ENCODE measurements around the gene KCNN3. TPM values are rescaled to one million over a fixed set of nuclear protein-coding genes. Genes with fewer than 3 reads are reported as not detected.
"Not testable (repeated sequence)": the region's sequence is repeated elsewhere in the genome, so short reads cannot be mapped to it uniquely, and the experiment has no call there.

Gene KCNN3
- total RNA-seq, 1 experiment from 2014 or later: 0.03 TPM

DNA sequence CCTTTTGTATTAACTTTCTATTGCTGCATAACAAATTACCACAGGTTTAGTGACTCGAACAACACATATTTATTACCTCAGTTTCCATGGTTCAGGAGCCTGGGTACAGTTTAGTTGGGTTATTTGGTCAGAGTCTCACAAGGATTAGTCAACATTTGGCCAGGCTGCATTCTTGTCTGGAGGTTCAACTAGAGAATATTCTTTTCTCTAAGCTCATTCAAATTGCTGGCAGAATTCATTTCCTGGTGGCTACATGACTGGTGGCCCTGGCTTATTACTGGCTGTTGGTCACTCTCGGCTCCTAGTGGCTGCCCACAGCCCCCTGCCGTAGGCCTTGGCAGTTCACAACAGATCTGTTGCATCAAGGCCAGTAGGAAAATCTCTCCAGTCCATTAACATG, 181.0 kb downstream of the KCNN3 start:
- in situ Hi-C loops (cut with HindIII; ENCODE audit: low pct_unique_long_range_greater_than_20kb, low sequenced_read_pairs): no loop called here
- peak; percentile 21 for DNase-seq (ENCODE audit: low read depth, low spot score)

DNA sequence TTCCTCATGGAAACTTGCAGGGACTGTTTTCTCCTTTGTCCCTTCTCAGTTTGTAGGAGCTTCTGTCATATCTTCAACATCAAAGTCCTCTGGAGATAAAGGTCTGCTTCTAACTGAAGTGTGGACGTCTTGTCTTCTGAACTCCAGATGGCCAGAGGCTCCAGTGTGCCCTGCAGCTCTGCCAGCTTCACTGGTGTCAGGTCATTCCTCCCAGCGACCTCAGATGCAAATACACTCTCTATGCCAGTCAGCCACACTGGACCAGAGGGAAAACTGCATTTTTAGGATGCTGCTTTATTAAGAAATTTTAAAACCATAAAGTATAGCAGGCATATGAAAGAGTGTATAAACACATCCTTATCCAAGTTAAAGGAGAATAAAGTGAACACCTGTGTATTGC, 183.6 kb downstream of the KCNN3 start:
- in situ Hi-C loops (cut with HindIII; ENCODE audit: low pct_unique_long_range_greater_than_20kb, low sequenced_read_pairs): no loop called here

DNA sequence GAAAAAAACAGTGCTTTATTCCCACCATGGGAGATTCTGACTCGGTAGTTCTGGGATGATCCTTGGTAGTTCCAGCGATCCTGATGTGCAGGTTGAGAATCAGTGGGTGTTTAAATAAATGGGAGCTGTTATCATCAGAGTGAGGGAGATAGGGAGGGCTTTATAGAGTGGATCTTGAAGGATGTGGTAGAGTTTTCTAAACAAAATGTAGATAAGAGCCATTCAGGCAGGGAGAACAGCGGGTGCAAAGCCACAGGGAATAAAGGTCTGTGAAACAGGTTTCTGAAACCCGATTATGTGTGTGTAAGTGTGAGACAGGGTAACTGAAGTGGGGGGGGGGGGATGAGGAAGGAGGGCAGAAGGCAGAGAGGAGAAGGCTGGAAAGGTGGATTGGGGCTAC, 186.3 kb downstream of the KCNN3 start:
- no peak for DNase-seq (ENCODE audit: low read depth, low spot score)
- in situ Hi-C loops (cut with HindIII; ENCODE audit: low pct_unique_long_range_greater_than_20kb, low sequenced_read_pairs): no loop called here

More for the DNA sequence above, 183.6 kb downstream of the KCNN3 start:
- no peak for DNase-seq (ENCODE audit: low read depth, low spot score)

DNA sequence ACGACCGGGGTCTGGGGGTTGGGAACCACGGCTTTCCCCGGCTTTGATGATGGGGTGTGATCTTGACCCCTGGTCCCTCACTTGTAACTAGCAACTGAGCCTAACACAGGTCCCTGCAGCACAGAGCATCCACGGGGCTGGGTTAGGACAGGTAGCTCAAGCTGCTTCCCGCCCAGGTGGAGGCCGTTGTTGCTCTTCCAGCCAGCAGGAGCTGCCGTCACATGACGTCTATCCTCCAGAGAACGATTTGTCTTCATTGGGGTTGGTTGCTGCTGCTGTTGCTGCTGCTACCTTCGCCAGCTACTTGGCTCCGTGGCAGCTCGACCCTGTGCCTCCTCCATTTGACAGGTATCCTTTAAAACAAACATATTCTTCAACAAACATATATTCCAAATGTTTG, 187.8 kb downstream of the KCNN3 start:
- in situ Hi-C loops (cut with HindIII; ENCODE audit: low pct_unique_long_range_greater_than_20kb, low sequenced_read_pairs): no loop called here
- DNase-seq (ENCODE audit: low read depth, low spot score): no peak

DNA sequence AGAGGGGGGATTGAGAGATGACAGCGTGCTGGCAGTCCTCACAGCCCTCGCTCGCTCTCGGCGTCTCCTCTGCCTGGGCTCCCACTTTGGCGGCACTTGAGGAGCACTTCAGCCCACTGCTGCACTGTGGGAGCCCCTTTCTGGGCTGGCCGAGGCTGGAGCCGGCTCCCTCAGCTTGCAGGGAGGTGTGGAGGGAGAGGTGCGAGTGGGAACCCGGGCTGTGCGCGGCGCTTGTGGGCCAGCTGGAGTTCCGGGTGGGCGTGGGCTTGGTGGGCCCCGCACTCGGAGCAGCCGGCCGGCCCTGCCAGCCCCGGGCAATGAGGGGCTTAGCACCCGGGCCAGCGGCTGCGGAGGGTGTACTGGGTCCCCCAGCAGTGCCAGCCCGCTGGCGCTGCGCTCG, 192.2 kb downstream of the KCNN3 start:
- DNase-seq (ENCODE audit: low read depth, low spot score); in situ Hi-C loops (cut with HindIII; ENCODE audit: low pct_unique_long_range_greater_than_20kb, low sequenced_read_pairs): not testable (repeated sequence)

DNA sequence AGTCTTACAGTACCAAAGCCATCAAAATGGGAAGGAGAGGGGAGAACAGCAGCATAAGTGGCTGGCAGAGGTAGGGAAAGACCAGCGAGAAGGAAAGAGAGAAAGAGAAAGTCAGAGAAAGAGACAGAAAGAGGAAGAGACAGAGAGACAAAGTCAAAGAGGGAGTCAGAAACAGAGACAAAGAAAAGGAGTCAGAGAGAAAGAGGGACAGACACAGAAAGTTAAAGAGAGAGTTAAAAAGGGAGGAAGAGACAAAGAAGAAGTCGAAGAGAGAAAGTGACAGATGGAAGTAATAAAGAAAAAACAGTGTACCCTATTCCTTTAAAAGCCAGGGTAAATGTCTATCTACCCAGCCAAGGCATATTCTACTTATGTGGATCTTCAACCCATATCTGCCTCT, 193.2 kb downstream of the KCNN3 start:
- in situ Hi-C loops (cut with HindIII; ENCODE audit: low pct_unique_long_range_greater_than_20kb, low sequenced_read_pairs); DNase-seq (ENCODE audit: low read depth, low spot score): not testable (repeated sequence)

DNA sequence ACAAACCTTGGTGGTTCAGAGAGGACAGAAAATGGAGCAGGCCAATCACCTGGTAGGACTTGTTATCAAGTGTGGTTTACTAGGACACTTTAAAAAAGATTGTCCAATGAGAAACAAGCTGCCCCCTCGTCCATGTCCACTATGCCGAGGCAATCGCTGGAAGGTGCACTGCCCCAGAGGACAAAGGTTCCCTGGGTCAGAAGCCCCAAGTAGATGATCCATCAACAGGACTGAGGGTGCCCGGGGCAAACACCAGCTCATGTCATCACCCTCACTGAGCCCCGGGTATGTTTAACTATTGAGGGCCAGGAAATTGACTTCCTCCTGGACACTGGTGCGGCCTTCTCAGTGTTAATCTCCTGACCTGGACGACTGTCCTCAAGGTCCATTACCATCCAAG, 195.6 kb downstream of the KCNN3 start:
- in situ Hi-C loops (cut with HindIII; ENCODE audit: low pct_unique_long_range_greater_than_20kb, low sequenced_read_pairs): not testable (repeated sequence)

DNA sequence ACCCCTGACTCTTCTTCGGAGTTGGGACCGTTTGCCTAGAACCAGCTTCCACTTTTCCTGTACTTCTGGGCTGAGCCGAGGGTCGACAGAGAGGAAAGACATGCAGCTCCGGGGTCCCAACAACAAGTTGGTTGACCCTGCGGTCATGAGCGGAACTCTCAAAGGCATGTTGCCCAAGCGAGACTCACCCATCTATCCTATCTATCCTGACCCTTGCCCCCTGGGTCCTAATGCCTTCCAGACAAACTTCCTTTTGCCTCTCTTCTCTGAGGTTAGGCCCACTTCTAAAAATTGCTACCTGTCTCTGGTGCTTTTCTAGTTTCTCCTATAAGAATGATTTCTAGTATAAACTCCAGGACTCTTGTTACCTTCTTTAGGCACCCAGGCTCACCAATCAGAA, 197.8 kb downstream of the KCNN3 start:
- in situ Hi-C loops (cut with HindIII; ENCODE audit: low pct_unique_long_range_greater_than_20kb, low sequenced_read_pairs); DNase-seq (ENCODE audit: low read depth, low spot score): not testable (repeated sequence)

More for the DNA sequence above, 195.6 kb downstream of the KCNN3 start:
- not testable (repeated sequence) for DNase-seq (ENCODE audit: low read depth, low spot score)

DNA sequence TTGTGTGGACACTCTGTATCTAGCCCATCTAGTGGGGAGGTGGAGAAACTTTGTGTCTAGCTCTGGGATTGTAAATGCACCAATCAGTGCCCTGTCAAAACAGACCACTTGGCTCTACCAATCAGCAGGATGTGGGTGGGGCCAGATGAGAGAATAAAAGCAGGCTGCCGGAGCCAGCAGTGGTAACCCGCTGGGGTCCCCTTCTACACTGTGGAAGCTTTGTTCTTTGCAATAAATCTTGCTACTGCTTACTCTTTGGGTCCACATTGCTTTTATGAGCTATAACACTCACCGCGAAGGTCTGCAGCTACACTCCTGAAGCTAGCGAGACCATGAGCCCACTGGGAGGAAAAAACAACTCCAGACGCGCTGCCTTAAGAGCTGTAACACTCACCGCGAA, 198.7 kb downstream of the KCNN3 start:
- in situ Hi-C loops (cut with HindIII; ENCODE audit: low pct_unique_long_range_greater_than_20kb, low sequenced_read_pairs); DNase-seq (ENCODE audit: low read depth, low spot score): not testable (repeated sequence)

DNA sequence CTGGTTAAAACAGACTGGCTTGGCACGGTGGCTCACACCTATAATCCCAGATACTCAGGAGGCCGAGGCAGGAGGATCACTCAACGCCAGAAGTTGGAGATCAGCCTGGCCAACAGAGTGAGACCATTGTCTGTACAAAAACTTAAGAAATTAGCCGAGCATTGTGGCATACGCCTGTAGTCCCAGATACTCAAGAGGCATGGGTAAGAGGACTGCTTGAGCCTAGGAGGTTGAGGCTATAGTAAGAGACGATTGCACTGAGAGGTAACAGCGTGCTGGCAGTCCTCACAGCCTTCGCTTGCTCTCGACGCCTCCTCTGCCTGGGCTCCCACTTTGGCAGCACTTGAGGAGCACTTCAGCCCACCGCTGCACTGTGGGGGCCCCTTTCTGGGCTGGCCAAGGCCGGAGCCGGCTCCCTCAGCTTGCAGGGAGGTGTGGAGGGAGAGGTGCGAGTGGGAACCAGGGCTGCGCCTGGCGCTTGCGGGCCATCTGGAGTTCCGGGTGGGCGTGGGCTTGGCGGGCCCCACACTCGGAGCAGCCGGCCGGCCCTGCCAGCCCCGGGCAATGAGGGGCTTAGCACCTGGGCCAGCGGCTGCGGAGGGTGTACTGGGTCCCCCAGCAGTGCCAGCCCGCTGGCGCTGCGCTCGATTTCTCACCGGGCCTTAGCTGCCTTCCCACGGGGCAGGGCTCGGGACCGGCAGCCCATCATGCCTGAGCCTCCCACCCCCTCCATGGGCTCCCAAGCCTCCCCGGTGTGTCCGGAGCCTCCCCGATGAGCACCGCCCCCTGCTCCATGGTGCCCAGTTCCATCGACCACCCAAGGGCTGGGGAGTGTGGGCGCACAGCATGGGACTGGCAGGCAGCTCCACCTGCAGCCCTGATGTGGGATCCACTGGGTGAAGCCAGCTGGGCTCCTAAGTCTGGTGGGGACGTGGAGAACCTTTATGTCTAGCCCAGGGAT, 199.5 kb downstream of the KCNN3 start:
- DNase-seq (ENCODE audit: low read depth, low spot score); in situ Hi-C loops (cut with HindIII; ENCODE audit: low pct_unique_long_range_greater_than_20kb, low sequenced_read_pairs): not testable (repeated sequence)

DNA sequence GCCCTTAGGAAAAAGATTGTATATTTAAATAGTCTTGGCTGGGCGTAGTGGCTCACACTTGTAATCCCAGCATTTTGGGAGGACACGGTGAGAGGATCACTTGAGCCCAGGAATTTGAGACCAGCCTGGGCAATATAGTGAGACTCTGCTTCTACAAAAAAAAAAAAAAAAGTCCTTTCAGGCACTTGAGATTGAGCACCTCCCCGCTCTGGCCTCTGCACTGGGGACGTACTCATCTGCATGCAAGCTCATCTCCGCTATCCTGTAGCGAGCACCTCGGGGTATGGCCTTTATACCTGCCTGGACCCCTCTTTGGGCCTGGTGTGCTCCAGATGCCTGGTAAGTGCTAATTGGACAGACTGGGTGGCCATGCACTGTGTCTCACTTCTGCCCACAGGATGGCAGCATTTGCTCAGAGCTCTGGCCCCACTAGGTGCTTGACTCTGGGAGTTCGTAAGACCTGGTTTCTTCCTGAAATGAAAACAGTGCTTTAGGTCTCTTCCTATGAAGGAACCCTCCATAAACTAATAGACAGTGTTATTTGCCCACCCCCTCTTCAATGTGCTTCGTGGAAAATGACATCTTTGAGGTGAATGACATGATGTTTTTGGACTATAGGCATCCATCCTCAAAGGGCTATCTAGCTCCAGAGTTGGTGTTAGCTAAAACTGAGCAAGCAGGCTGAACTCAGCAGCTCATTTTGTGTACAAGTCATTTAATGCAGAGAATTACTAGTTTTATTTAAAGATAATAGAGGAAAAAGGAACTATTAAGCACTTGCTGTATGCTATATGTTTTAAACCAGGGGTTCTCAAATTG, 200.4 kb downstream of the KCNN3 start:
- in situ Hi-C loops (cut with HindIII; ENCODE audit: low pct_unique_long_range_greater_than_20kb, low sequenced_read_pairs): no loop called here
- DNase-seq (ENCODE audit: low read depth, low spot score): peak; percentile 91

DNA sequence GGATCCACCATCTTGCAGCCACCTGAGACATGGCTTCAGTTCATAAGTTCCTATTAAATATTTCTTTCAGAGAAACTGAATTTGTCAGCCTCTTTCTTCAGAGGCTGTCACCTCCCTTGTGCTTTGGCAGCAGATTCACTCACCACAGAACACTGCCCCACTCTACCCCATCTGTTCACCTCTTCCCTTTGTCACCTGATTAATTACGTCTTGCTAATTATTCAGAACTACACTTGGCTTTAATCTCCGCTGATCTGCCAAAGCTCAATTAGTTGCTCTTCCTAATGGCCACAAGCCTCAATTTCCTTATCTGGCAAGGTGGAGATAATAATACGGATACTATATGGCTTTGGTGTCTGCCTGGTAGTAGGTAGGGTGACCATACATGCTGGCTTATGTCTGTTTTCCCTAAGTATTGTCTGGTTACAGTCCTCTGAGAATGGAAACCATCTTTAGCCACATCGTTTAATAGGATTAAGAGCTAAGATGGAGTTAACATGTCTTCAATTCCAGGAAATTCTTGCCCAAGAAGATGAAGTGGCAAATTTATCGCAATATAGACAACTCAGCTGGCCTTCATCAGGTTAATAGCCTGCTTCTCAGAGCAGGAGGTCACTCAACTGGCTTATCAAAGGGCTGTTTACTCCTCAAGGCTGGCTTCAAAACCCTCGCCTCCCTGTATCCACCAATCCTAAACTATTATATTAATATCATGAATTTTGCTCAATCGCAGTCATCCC, 203.9 kb downstream of the KCNN3 start:
- no peak for DNase-seq (ENCODE audit: low read depth, low spot score)
- in situ Hi-C loops (cut with HindIII; ENCODE audit: low pct_unique_long_range_greater_than_20kb, low sequenced_read_pairs): no loop called here

DNA sequence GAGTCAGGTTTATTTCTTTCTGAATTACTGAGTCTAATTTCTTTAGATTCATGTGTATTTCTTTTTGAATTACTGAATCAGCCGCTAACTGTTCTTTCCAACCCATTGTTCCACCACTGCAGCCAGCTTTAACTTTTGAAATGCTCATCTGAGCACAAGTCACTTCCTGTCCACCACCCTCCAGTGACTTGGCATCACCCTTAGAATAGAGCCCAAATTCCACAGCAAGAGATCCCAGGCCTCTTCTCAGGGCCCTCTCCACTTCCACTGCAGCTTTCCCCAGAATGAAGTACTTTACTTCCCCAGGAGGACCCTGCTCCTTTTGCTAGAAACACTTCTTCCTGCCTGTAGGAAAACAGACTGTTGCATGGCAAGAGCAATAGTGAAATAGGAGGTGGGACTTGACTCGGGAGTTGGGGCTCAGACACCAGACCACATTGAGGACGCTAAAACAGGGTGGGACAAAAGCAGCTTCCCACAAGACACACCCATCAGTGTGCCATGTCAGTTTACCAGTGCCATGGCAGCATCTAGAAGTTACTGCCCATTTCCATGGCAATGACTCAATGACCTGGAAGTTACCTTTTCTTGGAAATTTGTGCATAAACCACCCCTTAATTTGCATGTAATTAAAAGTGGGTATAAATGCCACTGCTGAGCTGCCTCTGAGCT, 205.6 kb downstream of the KCNN3 start:
- no peak for DNase-seq (ENCODE audit: low read depth, low spot score)
- in situ Hi-C loops (cut with HindIII; ENCODE audit: low pct_unique_long_range_greater_than_20kb, low sequenced_read_pairs): no loop called here

DNA sequence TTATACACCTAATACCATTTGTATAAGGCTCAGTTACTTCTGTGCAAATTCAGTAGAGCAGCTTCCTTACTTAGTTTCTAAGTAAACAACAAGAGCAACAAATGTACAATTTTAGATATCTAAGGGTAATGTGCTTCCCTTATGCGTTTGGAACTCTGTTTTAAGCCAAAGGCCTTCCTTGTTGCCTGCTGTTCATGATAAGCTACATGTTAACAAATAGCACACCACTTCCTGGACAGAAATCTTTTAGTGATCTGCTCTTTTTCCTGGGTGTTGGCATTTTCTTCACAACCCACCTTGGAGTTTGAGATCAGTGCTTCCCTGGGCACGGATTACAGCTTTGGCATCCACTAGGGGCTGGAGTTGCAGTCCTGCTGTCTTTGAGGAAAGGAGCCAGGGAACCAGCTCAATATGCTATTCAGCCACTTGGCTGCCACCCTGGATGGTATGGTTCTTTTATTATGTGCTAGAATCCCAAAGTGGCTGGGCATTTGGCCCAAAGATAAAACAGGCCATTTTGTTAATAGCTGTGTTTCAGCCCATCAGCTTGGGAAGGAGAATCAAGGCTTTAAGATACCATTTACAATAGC, 206.5 kb downstream of the KCNN3 start:
- DNase-seq (ENCODE audit: low read depth, low spot score): peak; percentile 60
- in situ Hi-C loops (cut with HindIII; ENCODE audit: low pct_unique_long_range_greater_than_20kb, low sequenced_read_pairs): no loop called here

DNA sequence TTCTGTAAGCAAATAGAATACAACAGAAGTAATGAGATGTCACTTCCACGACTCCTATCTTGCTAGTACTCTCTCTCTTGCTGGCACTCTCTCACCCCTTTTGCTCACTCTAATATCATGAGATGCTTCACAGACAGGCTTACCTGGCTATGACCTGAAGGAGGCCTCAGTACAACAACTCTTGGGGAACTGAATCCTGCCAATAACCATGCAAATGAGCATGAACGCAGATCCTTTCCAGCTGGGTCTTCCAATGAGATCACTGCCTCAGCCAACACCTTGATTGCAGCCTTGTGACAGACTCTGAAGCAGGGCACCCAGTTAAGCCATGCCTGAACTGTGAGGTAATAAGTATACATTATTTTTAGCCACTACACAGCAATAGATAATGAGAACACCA, 209.0 kb downstream of the KCNN3 start:
- in situ Hi-C loops (cut with HindIII; ENCODE audit: low pct_unique_long_range_greater_than_20kb, low sequenced_read_pairs): no loop called here
- DNase-seq (ENCODE audit: low read depth, low spot score): no peak

DNA sequence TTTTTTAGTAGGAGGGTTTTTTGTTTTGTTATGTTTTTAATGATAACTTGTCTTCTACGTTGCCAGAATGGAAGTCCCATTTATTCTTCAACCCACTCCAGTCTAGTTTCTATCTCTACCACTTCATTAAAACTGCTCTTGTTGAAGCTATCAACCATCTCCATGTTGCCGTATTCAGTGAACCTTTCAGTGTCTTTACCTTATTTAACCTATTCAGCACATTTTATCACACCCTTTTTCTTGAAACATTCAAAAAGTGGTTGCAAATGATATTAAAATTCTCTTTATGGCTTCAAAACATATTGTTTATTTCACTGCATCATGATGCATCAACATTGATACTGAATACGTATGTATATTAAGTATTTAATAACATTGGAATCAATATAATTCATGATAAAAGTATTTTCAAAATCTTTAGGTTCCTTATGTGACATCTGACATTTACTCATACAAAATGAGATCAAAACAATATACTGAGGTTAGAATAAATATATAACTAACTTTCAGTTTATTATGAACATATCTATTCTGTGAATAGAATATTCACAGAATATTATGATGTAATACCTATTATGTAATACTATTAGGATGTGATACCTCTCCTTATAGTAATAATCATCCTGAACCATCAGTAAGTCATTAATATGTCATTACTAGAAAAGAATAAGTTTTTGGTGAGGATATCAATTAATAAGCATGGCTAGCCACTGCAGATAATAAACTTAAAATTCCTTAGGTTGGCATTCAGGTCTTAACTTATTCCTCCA, 210.1 kb downstream of the KCNN3 start:
- in situ Hi-C loops (cut with HindIII; ENCODE audit: low pct_unique_long_range_greater_than_20kb, low sequenced_read_pairs): no loop called here
- no peak for DNase-seq (ENCODE audit: low read depth, low spot score)
